Measurements from ENCODE around the gene SLC35E3.
"Not testable (repeated sequence)": the region's sequence is repeated elsewhere in the genome, so short reads cannot be mapped to it uniquely, and the experiment has no call there.

Gene SLC35E3

GRCh38 chr12:68804657-68805591 lies 58.9 kb downstream of the SLC35E3 start:
- H3K36me3 ChIP-seq (ENCODE audit: control insufficient read depth in 2 of 2, insufficient read depth in 2 of 2, low read length in 2 of 2): peaks cover 0 to 4% of the 10 kb centered on the region in 2 donors
- peaks cover 2 to 7% of the 10 kb centered on the region in 2 donors for H3K4me1 ChIP-seq (ENCODE audit: control insufficient read depth in 2 of 2, insufficient read depth in 2 of 2, low read length in 2 of 2)
- no peaks in the 10 kb centered on the region for H3K9me3 ChIP-seq (ENCODE audit: control insufficient read depth in 2 of 2, low read length in 2 of 2)
- no peak overlapping the region for H3K27ac ChIP-seq (ENCODE audit: low read depth in 2 of 2, low read length in 2 of 2)
- H3K27me3 ChIP-seq (ENCODE audit: control insufficient read depth in 2 of 2, insufficient read depth in 2 of 2, low read length in 2 of 2): no peaks in the 10 kb centered on the region
- H3K4me3 ChIP-seq (ENCODE audit: low read length in 2 of 2): no peak overlapping the region
- H3K9ac ChIP-seq (ENCODE audit: low read depth in 1 of 2, low read length in 2 of 2): no peak overlapping the region

DNA sequence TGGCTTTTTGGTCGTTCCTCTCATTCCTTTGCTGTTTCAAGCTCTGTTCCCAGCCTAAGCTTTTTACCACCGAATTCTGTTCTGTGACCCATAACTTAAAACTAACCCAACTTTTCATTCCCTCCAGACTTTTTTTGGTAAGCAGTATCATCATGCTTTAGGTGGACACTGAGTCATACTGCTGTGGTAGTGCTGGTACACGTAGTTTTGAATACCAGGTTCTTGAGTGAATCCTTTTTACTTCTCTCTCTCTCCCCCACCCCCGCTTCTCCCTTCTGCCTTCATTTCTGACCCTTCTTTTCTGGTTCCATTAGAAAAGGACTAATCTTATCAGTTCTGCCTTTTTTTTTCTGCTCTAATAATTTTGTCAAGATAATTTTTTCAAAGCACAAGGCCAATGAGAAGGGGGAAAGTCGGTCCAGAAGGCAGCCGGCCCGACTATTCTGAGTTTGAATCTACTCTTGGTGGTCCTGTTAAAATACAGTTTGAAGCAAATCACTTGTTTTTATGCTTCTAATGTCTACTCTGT lies 59.7 kb downstream of the SLC35E3 start:
- Histone ChIP-seq H3K9me3 (ENCODE audit: control insufficient read depth in 2 of 2, low read length in 2 of 2) (no peaks in the 10 kb centered on the region), H3K27me3 (ENCODE audit: control insufficient read depth in 2 of 2, insufficient read depth in 2 of 2, low read length in 2 of 2) (no peaks in the 10 kb centered on the region), H3K36me3 (ENCODE audit: control insufficient read depth in 2 of 2, insufficient read depth in 2 of 2, low read length in 2 of 2) (peaks cover 0 to 4% of the 10 kb centered on the region in 2 donors), H3K27ac (ENCODE audit: low read depth in 2 of 2, low read length in 2 of 2) (no peak overlapping the region), H3K4me1 (ENCODE audit: control insufficient read depth in 2 of 2, insufficient read depth in 2 of 2, low read length in 2 of 2) (peaks cover 2 to 7% of the 10 kb centered on the region in 2 donors), H3K4me3 (ENCODE audit: low read length in 2 of 2) (no peak overlapping the region), H3K9ac (ENCODE audit: low read depth in 1 of 2, low read length in 2 of 2) (no peak overlapping the region)

GRCh38 chr12:68806488-68807237 lies 60.7 kb downstream of the SLC35E3 start:
- H3K4me3 ChIP-seq (ENCODE audit: low read length in 2 of 2): peak overlapping the region in 1 of 2 donors; percentile 91
- H3K9ac ChIP-seq (ENCODE audit: low read depth in 1 of 2, low read length in 2 of 2): peak overlapping the region; percentile 83 to 100
- H3K4me1 ChIP-seq (ENCODE audit: control insufficient read depth in 2 of 2, insufficient read depth in 2 of 2, low read length in 2 of 2): peaks cover 2 to 7% of the 10 kb centered on the region in 2 donors
- H3K27ac ChIP-seq (ENCODE audit: low read depth in 2 of 2, low read length in 2 of 2): peak overlapping the region; percentile 99
- H3K9me3 ChIP-seq (ENCODE audit: control insufficient read depth in 2 of 2, low read length in 2 of 2): no peaks in the 10 kb centered on the region
- H3K27me3 ChIP-seq (ENCODE audit: control insufficient read depth in 2 of 2, insufficient read depth in 2 of 2, low read length in 2 of 2): no peaks in the 10 kb centered on the region
- H3K36me3 ChIP-seq (ENCODE audit: control insufficient read depth in 2 of 2, insufficient read depth in 2 of 2, low read length in 2 of 2): peaks cover 0 to 4% of the 10 kb centered on the region in 2 donors

- H3K27ac ChIP-seq (ENCODE audit: low read depth in 2 of 2, low read length in 2 of 2): peak overlapping the region; percentile 99
- not testable (repeated sequence) for H3K27me3 ChIP-seq (ENCODE audit: control insufficient read depth in 2 of 2, insufficient read depth in 2 of 2, low read length in 2 of 2); H3K9me3 ChIP-seq (ENCODE audit: control insufficient read depth in 2 of 2, low read length in 2 of 2); H3K36me3 ChIP-seq (ENCODE audit: control insufficient read depth in 2 of 2, insufficient read depth in 2 of 2, low read length in 2 of 2); H3K4me1 ChIP-seq (ENCODE audit: control insufficient read depth in 2 of 2, insufficient read depth in 2 of 2, low read length in 2 of 2)
- H3K4me3 ChIP-seq (ENCODE audit: low read length in 2 of 2): peak overlapping the region; percentile 91 to 97
- H3K9ac ChIP-seq (ENCODE audit: low read depth in 1 of 2, low read length in 2 of 2): peak overlapping the region; percentile 83 to 100
These were observed 61.2 kb downstream of the SLC35E3 start for GRCh38 chr12:68807274-68807575.

DNA sequence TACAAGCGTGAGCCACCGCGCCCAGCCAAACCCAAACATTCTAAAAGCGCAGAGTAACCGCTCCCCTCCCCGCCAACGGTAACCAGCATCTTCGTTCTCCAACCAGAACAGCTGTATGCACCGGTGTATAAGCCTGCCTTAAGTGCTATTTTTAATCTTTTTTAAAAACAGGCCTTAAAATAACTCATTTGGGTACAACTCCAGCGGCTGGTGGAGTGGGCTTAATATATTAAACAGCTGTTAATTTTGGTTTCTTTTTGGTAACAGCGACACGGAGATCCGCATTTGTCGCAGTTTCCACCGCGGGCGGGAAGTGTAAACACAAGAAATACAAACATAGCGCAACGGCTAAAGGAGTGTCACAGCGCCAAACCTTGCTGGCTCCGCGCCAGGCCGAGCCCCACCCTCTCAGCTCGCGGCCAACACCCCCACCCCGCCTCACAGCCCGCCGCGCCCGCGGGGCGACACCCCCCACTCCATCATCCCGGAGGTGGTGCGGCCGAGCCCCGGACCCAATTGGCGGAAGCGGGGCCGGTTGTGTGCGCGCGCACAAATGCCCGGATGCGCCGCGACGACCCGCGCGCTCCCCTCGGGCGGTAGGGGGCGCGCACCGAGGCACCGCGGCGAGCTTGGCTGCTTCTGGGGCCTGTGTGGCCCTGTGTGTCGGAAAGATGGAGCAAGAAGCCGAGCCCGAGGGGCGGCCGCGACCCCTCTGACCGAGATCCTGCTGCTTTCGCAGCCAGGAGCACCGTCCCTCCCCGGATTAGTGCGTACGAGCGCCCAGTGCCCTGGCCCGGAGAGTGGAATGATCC lies 61.8 kb downstream of the SLC35E3 start, which contains the start of gene MDM2:
Gene MDM2 (plus strand): TSS at position 602 of the 812 bp plus-strand sequence. CDS start 301 bp downstream, outside the sequence.
- peaks cover 5 to 6% of the 10 kb centered on the region in 2 donors for H3K36me3 ChIP-seq (ENCODE audit: control insufficient read depth in 2 of 2, insufficient read depth in 2 of 2, low read length in 2 of 2)
- peak within 1 kb of the TSS; percentile 98 to 100 for H3K9ac ChIP-seq (ENCODE audit: low read depth in 1 of 2, low read length in 2 of 2)
- no peaks in the 10 kb centered on the region for H3K27me3 ChIP-seq (ENCODE audit: control insufficient read depth in 2 of 2, insufficient read depth in 2 of 2, low read length in 2 of 2)
- peaks cover 3 to 8% of the 10 kb centered on the region in 2 donors for H3K4me1 ChIP-seq (ENCODE audit: control insufficient read depth in 2 of 2, insufficient read depth in 2 of 2, low read length in 2 of 2)
- peak within 1 kb of the TSS; percentile 91 to 97 for H3K4me3 ChIP-seq (ENCODE audit: low read length in 2 of 2)
- peak within 1 kb of the TSS; percentile 99 for H3K27ac ChIP-seq (ENCODE audit: low read depth in 2 of 2, low read length in 2 of 2)
- H3K9me3 ChIP-seq (ENCODE audit: control insufficient read depth in 2 of 2, low read length in 2 of 2): no peaks in the 10 kb centered on the region

- Histone ChIP-seq H3K4me1 (ENCODE audit: control insufficient read depth in 2 of 2, insufficient read depth in 2 of 2, low read length in 2 of 2) (peaks cover 3 to 11% of the 10 kb centered on the region in 2 donors), H3K9me3 (ENCODE audit: control insufficient read depth in 2 of 2, low read length in 2 of 2) (no peaks in the 10 kb centered on the region), H3K27ac (ENCODE audit: low read depth in 2 of 2, low read length in 2 of 2) (peak overlapping the region; percentile 99), H3K27me3 (ENCODE audit: control insufficient read depth in 2 of 2, insufficient read depth in 2 of 2, low read length in 2 of 2) (no peaks in the 10 kb centered on the region), H3K4me3 (ENCODE audit: low read length in 2 of 2) (peak overlapping the region; percentile 91 to 97), H3K9ac (ENCODE audit: low read depth in 1 of 2, low read length in 2 of 2) (peak overlapping the region; percentile 98 to 100), H3K36me3 (ENCODE audit: control insufficient read depth in 2 of 2, insufficient read depth in 2 of 2, low read length in 2 of 2) (peaks cover 8 to 15% of the 10 kb centered on the region in 2 donors)
These were observed 62.6 kb downstream of the SLC35E3 start for GRCh38 chr12:68808388-68809189.

DNA sequence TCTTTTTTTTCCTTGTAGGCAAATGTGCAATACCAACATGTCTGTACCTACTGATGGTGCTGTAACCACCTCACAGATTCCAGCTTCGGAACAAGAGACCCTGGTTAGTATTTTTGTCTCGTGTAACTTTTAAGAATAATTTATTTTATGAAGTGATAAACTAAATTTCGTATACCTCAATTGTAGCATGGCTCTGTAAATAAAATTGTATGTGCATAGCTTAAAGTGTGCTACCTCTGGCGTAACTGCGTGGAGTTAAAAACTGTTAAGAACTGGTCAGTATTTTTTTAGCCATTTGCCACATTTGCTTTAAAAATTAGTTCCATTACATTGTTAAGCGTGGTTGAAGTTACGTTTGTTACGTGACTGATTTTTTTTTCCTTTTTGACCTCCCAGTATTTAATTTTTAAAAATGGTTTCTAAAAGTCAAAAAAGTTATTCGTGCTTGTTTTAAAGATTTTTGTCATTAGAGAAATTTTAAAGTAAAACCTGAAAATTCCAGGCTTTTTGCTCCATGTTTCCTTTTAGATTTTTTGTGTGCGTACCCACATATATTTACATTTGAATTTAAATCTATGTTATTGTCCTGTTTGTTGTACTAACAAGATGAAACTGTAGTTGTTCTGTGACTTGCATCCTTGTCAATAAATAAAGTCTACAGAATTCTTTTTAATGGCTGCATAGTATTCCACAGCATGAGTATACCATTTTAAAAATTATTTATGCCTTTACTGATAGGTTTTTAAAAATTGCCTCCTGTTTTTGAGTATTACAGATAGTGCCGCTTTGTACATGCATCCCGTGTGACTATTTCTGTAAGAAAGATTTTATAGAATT lies 63.4 kb downstream of the SLC35E3 start:
- H3K9me3 ChIP-seq (ENCODE audit: control insufficient read depth in 2 of 2, low read length in 2 of 2): no peaks in the 10 kb centered on the region
- peak overlapping the region; percentile 99 for H3K27ac ChIP-seq (ENCODE audit: low read depth in 2 of 2, low read length in 2 of 2)
- peaks cover 17 to 18% of the 10 kb centered on the region in 2 donors for H3K36me3 ChIP-seq (ENCODE audit: control insufficient read depth in 2 of 2, insufficient read depth in 2 of 2, low read length in 2 of 2)
- no peaks in the 10 kb centered on the region for H3K27me3 ChIP-seq (ENCODE audit: control insufficient read depth in 2 of 2, insufficient read depth in 2 of 2, low read length in 2 of 2)
- H3K9ac ChIP-seq (ENCODE audit: low read depth in 1 of 2, low read length in 2 of 2): peak overlapping the region; percentile 89 to 100
- peaks cover 3 to 11% of the 10 kb centered on the region in 2 donors for H3K4me1 ChIP-seq (ENCODE audit: control insufficient read depth in 2 of 2, insufficient read depth in 2 of 2, low read length in 2 of 2)
- peak overlapping the region; percentile 91 to 97 for H3K4me3 ChIP-seq (ENCODE audit: low read length in 2 of 2)

- not testable (repeated sequence) for H3K4me3 ChIP-seq (ENCODE audit: low read length in 2 of 2); H3K9ac ChIP-seq (ENCODE audit: low read depth in 1 of 2, low read length in 2 of 2)
These were observed 64.0 kb downstream of the SLC35E3 start for GRCh38 chr12:68810027-68810389.

More at GRCh38 chr12:68810027-68810389, 64.0 kb downstream of the SLC35E3 start:
- not testable (repeated sequence) for H3K27ac ChIP-seq (ENCODE audit: low read depth in 2 of 2, low read length in 2 of 2); H3K9me3 ChIP-seq (ENCODE audit: control insufficient read depth in 2 of 2, low read length in 2 of 2); H3K27me3 ChIP-seq (ENCODE audit: control insufficient read depth in 2 of 2, insufficient read depth in 2 of 2, low read length in 2 of 2)
- Histone ChIP-seq H3K36me3 (ENCODE audit: control insufficient read depth in 2 of 2, insufficient read depth in 2 of 2, low read length in 2 of 2) (peaks cover 22 to 24% of the 10 kb centered on the region in 2 donors), H3K4me1 (ENCODE audit: control insufficient read depth in 2 of 2, insufficient read depth in 2 of 2, low read length in 2 of 2) (peaks cover 3 to 11% of the 10 kb centered on the region in 2 donors)

All from mucosa of rectum (tissue), 2 donors.